AG04450 (cell line): ENCODE data around the gene LATS2. TPM values are rescaled to one million over a fixed set of nuclear protein-coding genes. Genes with fewer than 3 reads are reported as not detected.

Experiments used
- CTCF ChIA-PET: fragments of 300-600, 350-600 bp; formaldehyde crosslinking; extraction: SDS; loops from one replicate; lab custom pipeline; 2022; ENCODE audit warnings: antibody characterized with exemption, inconsistent platforms; lab: Charles Lee
- POLR2A ChIA-PET: fragments of 350-600 bp; formaldehyde crosslinking; extraction: SDS; loops from one replicate; lab custom pipeline; 2021; ENCODE audit warnings: antibody characterized with exemption, inconsistent platforms; lab: Yijun Ruan, JAX
- DNase-seq: peaks from one replicate; pipeline ENCODE4 v3.0.0-alpha.2; 2011; ENCODE audit warnings: low read depth, low spot score
- H3K27ac ChIP-seq: one replicate; pipeline ENCODE4 v1.5.1; 2012; ENCODE audit warnings: low read depth, low read length, control low read depth
- H3K27me3 ChIP-seq: one replicate; pipeline ENCODE4 v1.6.0; 2012; ENCODE audit warnings: low read length; ENCODE audit not compliant: control insufficient read depth, insufficient read depth
- H3K4me3 ChIP-seq: 2 replicates; pipeline ENCODE4 v1.5.1; 2011; ENCODE audit warnings: mild to moderate bottlenecking, low read depth, low read length, control low read depth
- H3K9me3 ChIP-seq: 2 replicates; pipeline ENCODE4 v1.5.1; 2012; ENCODE audit warnings: low read length; ENCODE audit not compliant: control insufficient read depth, insufficient read depth
- CTCF ChIP-seq: IDR thresholded peaks from 2 replicates; pipeline ENCODE4 v1.5.1; 2011; ENCODE audit warnings: low read depth, low read length, control low read depth, inconsistent platforms
- polyA plus RNA-seq: library from polyadenylated mRNA; depleted of rRNA; stranded (reverse); fragments of >200 nt; gene quantifications from 2 replicates; pipeline ENCODE4 v1.2.3, GENCODE V29; 2011

The LATS2 gene
- polyA plus RNA-seq, 1 experiment = 19.3 TPM

DNA sequence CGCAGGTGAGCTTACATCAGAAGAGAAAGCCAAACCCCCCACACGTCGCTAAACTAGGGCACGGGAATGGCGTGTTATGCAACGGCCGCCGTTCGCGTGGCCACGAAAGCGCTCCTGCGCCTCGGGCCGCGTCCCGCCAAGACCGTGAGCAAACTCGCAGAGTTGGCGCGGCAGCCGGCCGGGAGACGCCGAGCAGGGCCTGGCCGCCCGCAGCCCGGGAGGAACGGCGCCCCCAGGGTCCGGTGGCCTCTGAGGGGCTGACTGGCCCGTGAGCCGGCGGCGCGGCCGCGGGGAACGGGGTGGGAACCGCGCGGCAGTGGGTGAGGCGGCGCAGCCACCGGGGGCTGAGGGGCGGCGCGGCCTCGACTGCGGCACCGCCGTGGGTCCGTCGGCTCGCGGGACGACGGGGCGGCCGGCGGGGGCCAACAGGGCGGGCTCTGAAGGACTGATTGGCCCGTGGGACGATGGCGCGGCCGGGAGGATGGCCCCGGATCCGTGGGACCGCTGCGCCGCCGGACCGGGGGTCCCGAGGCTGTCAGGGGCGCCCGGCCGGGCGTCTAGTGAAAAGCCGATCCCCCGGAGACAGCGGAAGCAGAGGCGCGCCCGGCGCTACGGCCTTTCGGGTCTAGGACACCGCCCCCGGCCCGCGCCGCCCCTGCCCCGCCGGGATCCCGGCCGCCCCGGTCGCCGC lies 903 bp downstream of the LATS2 start:
- Histone ChIP-seq H3K9me3 (peaks cover 8% of the 10 kb centered on the region), H3K27ac (peak overlapping the region; percentile 78), H3K27me3 (no peaks in the 10 kb centered on the region), H3K4me3 (peak overlapping the region; percentile 77)
- no peak for DNase-seq
- CTCF ChIA-PET = no interaction called here
- TF ChIP-seq CTCF = no peak
- POLR2A ChIA-PET = interaction anchor here (0.7 to 1.4 kb wide), 6 partner anchors 9 to 46 kb away, joined by 3 to 13 read pairs (median 5); no protein-coding TSS in a partner anchor

DNA sequence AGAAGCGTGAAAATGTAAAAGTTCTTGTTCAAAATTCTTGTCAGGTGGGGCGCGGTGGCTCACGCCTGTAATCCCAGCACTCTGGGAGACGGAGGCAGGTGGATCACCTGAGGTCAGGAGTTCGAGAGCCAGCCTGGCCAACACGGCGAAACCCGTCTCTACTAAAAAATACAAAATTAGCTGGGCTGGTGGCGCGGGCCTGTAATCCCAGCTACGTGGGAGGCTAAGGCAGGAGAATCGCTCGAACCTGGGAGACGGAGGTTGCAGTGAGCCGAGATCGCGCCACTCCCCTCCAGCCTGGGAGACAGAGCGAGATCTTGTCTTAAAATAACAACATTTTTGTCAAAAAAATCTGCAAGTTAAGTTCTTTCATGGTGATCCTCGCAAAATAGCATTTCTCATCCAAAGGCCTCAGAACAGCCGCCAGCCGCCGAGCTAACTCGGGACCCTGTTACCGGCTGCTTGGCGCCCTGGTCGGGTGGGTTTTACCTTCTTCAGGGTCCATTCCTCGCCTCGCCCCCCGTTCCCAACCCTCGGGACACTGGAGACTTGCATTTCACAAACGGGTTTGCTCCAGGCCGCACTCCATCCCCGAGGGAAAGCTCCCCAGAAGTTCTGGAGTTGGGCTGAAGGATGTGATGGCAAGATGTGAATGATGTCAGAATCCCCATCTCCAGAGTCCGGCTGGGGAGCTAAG lies 1.6 kb downstream of the LATS2 start:
- DNase-seq = no peak
- Histone ChIP-seq H3K27me3 (no peaks in the 10 kb centered on the region), H3K9me3 (peaks cover 8% of the 10 kb centered on the region), H3K4me3 (peak overlapping the region; percentile 77), H3K27ac (peak overlapping the region; percentile 78)
- CTCF ChIA-PET = no interaction called here
- POLR2A ChIA-PET = interaction anchor here (0.7 to 1.0 kb wide), 3 partner anchors 10 to 38 kb away, joined by 4 to 5 read pairs (median 5); no protein-coding TSS in a partner anchor
- no peak for TF ChIP-seq CTCF

- CTCF ChIA-PET = interaction anchor here (1.3 kb wide), 1 partner anchor 114 kb away, joined by 3 read pairs; no protein-coding TSS in a partner anchor
- no peak for DNase-seq
- Histone ChIP-seq H3K9me3 (peaks cover 8% of the 10 kb centered on the region), H3K27ac (no peak overlapping the region), H3K4me3 (peak overlapping the region; percentile 29), H3K27me3 (no peaks in the 10 kb centered on the region)
- POLR2A ChIA-PET = interaction anchor here (0.9 to 1.4 kb wide), 4 partner anchors 8 to 44 kb away, joined by 3 to 5 read pairs (median 4); no protein-coding TSS in a partner anchor
- TF ChIP-seq CTCF = no peak
These were observed 3.0 kb downstream of the LATS2 start for GRCh38 chr13:21058361-21058760.

DNA sequence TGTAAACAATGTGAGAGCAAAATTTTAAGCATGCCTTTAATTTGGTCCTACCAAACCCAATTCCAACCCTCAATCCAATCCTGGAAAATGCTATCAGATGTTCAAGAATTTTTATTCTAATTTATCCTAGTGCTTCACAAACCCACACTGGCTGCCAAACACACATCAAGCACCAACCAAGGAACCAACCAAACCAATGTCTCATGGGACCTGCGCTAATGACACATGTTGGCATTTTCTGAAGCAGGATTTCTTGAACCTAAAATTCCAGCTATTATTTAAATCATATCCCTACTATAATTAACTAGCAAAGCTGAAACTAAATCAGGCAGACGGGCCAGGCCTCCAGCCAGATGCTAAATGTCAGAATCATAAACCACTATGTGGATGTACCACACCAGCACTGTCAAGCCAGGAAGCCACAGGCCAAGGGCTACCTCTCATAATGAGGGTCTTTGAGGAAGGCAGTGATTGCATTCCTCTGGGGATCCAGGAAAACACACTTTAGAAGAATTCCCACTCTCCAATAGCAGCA lies 5.8 kb downstream of the LATS2 start:
- peaks cover 8% of the 10 kb centered on the region for H3K9me3 ChIP-seq
- TF ChIP-seq CTCF = no peak
- no peaks in the 10 kb centered on the region for H3K27me3 ChIP-seq
- ChIA-PET CTCF (interaction anchor here (1.5 kb wide), 1 partner anchor 421 kb away, joined by 4 read pairs; no protein-coding TSS in a partner anchor), POLR2A (interaction anchor here (1.0 to 1.6 kb wide), 2 partner anchors 11 to 58 kb away, joined by 3 to 4 read pairs; no protein-coding TSS in a partner anchor)
- H3K4me3 ChIP-seq = no peak overlapping the region
- no peak overlapping the region for H3K27ac ChIP-seq
- no peak for DNase-seq
